Neural cell (in vitro differentiated cells): ENCODE results near the gene FOXI3. TPM values are rescaled to one million over a fixed set of nuclear protein-coding genes. Genes with fewer than 3 reads are reported as not detected.

ENCODE experiments used
- H2AFZ ChIP-seq: fragments of 200-600, 300-800 bp; sonication (generic), shearing (Covaris generic); 2 replicates; pipeline ENCODE4 v1.6.0; 2014; ENCODE audit warnings: low read depth, mild to moderate bottlenecking, antibody characterized with exemption, low read length, moderate library complexity
- H3F3A ChIP-seq: fragments of 200-600 bp; shearing (Covaris generic); 2 replicates; pipeline ENCODE4 v1.6.1; 2016; ENCODE audit warnings: mild to moderate bottlenecking, moderate library complexity, mixed read lengths, antibody characterized with exemption, low read length; ENCODE audit not compliant: insufficient read depth, poor library complexity, severe bottlenecking
- H3K27ac ChIP-seq: fragments of 200-600, 300-800 bp; sonication (generic), shearing (Covaris generic); 2 replicates; pipeline ENCODE4 v1.5.1; 2014; ENCODE audit warnings: mild to moderate bottlenecking, low read length, moderate library complexity
- H3K27me3 ChIP-seq: fragments of 300-800, 200-600 bp; sonication (generic), shearing (Covaris generic); 2 replicates; pipeline ENCODE4 v1.6.0; 2014; ENCODE audit warnings: mild to moderate bottlenecking, low read depth, low read length, moderate library complexity; ENCODE audit not compliant: insufficient read depth
- H3K36me3 ChIP-seq: fragments of 300-800, 200-600 bp; sonication (generic), shearing (Covaris generic); 2 replicates; pipeline ENCODE4 v1.5.1; 2014; ENCODE audit warnings: mild to moderate bottlenecking, antibody characterized with exemption, low read length, moderate library complexity; ENCODE audit not compliant: insufficient read depth
- H3K4me2 ChIP-seq: fragments of 300-800, 200-600 bp; sonication (generic), shearing (Covaris generic); 2 replicates; pipeline ENCODE4 v1.6.0; 2014; ENCODE audit warnings: mild to moderate bottlenecking, low read length
- H3K4me3 ChIP-seq: fragments of 300-800, 200-600 bp; sonication (generic), shearing (Covaris generic); 2 replicates; pipeline ENCODE4 v1.5.1; 2014; ENCODE audit warnings: mild to moderate bottlenecking, low read length, moderate library complexity
- H3K79me2 ChIP-seq: fragments of 200-600 bp; shearing (Covaris generic); replicated peaks from 2 replicates; pipeline ENCODE4 v1.6.0; 2014; ENCODE audit warnings: mild to moderate bottlenecking, low read length, moderate library complexity; ENCODE audit not compliant: insufficient read depth
- H3K9ac ChIP-seq: fragments of 300-800, 200-600 bp; sonication (generic), shearing (Covaris generic); 2 replicates; pipeline ENCODE4 v1.6.1; 2016; ENCODE audit warnings: mild to moderate bottlenecking, low read length, mixed read lengths
- H3K9me2 ChIP-seq: fragments of 200-600 bp; shearing (Covaris generic); 2 replicates; pipeline ENCODE4 v1.6.1; 2016; ENCODE audit warnings: mild to moderate bottlenecking, low read length, mixed read lengths; ENCODE audit not compliant: insufficient read depth
- H3K9me3 ChIP-seq: fragments of 200-600, 300-800 bp; sonication (generic), shearing (Covaris generic); 2 replicates; pipeline ENCODE4 v1.6.1; 2016; ENCODE audit warnings: mild to moderate bottlenecking, mixed run types, low read length, moderate library complexity, mixed read lengths
- H4K20me1 ChIP-seq: fragments of 200-600 bp; shearing (Covaris generic); 2 replicates; pipeline ENCODE4 v1.6.1; 2016; ENCODE audit warnings: mild to moderate bottlenecking, mixed run types; ENCODE audit not compliant: insufficient read depth
- CTCF ChIP-seq: fragments of 450-650 bp; IDR thresholded peaks from 2 replicates; pipeline ENCODE4 v1.5.1; 2014; ENCODE audit warnings: antibody characterized with exemption, mild to moderate bottlenecking, moderate library complexity; ENCODE audit not compliant: poor library complexity, severe bottlenecking
- EP300 ChIP-seq: fragments of 450-650 bp; conservative IDR thresholded peaks from 2 replicates; pipeline ENCODE4 v1.6.1; 2014; ENCODE audit warnings: antibody characterized with exemption, mild to moderate bottlenecking, moderate library complexity; ENCODE audit not compliant: poor library complexity, severe bottlenecking
- EZH2 ChIP-seq: fragments of 200-600, 300-800 bp; shearing (Covaris generic), sonication (generic); IDR thresholded peaks from 2 replicates; pipeline ENCODE4 v1.6.1; 2014; ENCODE audit warnings: antibody characterized with exemption, low read length, borderline replicate concordance, mild to moderate bottlenecking; ENCODE audit not compliant: insufficient read depth, poor library complexity, severe bottlenecking
- MXI1 ChIP-seq: fragments of 450-650 bp; conservative IDR thresholded peaks from 2 replicates; pipeline ENCODE4 v1.6.1; 2014; ENCODE audit warnings: antibody characterized with exemption, mild to moderate bottlenecking; ENCODE audit not compliant: poor library complexity, severe bottlenecking
- POLR2AphosphoS5 ChIP-seq: IDR thresholded peaks from 2 replicates; pipeline ENCODE4 v1.6.1; 2012
- RAD21 ChIP-seq: fragments of 450-650 bp; conservative IDR thresholded peaks from 2 replicates; pipeline ENCODE4 v1.6.1; 2014; ENCODE audit warnings: antibody characterized with exemption, mild to moderate bottlenecking, moderate library complexity
- REST ChIP-seq: IDR thresholded peaks from 2 replicates; pipeline ENCODE4 v1.6.1; 2012; ENCODE audit warnings: borderline replicate concordance
- SMC3 ChIP-seq: fragments of 450-650 bp; conservative IDR thresholded peaks from 2 replicates; pipeline ENCODE4 v1.6.1; 2014; ENCODE audit warnings: antibody characterized with exemption, mild to moderate bottlenecking, moderate library complexity; ENCODE audit not compliant: poor library complexity
- TAF1 ChIP-seq: IDR thresholded peaks from 2 replicates; pipeline ENCODE4 v1.6.1; 2012; ENCODE audit warnings: low read depth
- polyA plus RNA-seq: library from polyadenylated mRNA; depleted of rRNA; stranded (reverse); fragments of >200 nt; gene quantifications from 2 replicates; pipeline ENCODE4 v1.2.3, GENCODE V29; 2014

Gene FOXI3
- polyA plus RNA-seq, 1 donor from 2014 or later: not detected

GRCh38 chr2:88443353-88443938 lies 9.0 kb downstream of the FOXI3 start:
- Histone ChIP-seq H3K9me3 (no peaks in the 10 kb centered on the region), H2AFZ (no peak overlapping the region), H3K9me2 (no peaks in the 10 kb centered on the region), H3K4me2 (no peak overlapping the region), H3F3A (no peaks in the 10 kb centered on the region), H3K27me3 (no peaks in the 10 kb centered on the region), H4K20me1 (no peaks in the 10 kb centered on the region), H3K9ac (no peak overlapping the region), H3K4me3 (no peak overlapping the region), H3K27ac (no peak overlapping the region), H3K79me2 (no peaks in the 10 kb centered on the region), H3K36me3 (no peaks in the 10 kb centered on the region)
- TF ChIP-seq RAD21 (no peak), REST (no peak), SMC3 (no peak), POLR2AphosphoS5 (no peak), TAF1 (no peak)

- H3K4me3 ChIP-seq: no peak overlapping the region
- H3K9me3 ChIP-seq: no peaks in the 10 kb centered on the region
- no peak overlapping the region for H2AFZ ChIP-seq
- H3K27me3 ChIP-seq: no peaks in the 10 kb centered on the region
- no peak overlapping the region for H3K9ac ChIP-seq
- no peaks in the 10 kb centered on the region for H3K9me2 ChIP-seq
- no peak overlapping the region for H3K4me2 ChIP-seq
- H3F3A ChIP-seq: no peaks in the 10 kb centered on the region
- H4K20me1 ChIP-seq: no peaks in the 10 kb centered on the region
- no peak for TF ChIP-seq TAF1
- TF ChIP-seq REST: no peak
- no peak for TF ChIP-seq EP300
- TF ChIP-seq SMC3: no peak
- TF ChIP-seq MXI1: no peak
- no peak for TF ChIP-seq EZH2
- TF ChIP-seq RAD21: no peak
- TF ChIP-seq CTCF: no peak
- no peak for TF ChIP-seq POLR2AphosphoS5
- no peak overlapping the region for H3K27ac ChIP-seq
- no peaks in the 10 kb centered on the region for H3K79me2 ChIP-seq
- no peaks in the 10 kb centered on the region for H3K36me3 ChIP-seq
Observed at GRCh38 chr2:88442473-88442872, 10.0 kb downstream of the FOXI3 start.
